GM19438 (cell line): Measurements from ENCODE around the gene STX1B.

ENCODE experiments used
- ATAC-seq: cut with Tn5 transposase; IDR thresholded peaks from one replicate; pipeline ENCODE4 v1.9.1; 2021; ENCODE audit warnings: low read depth; ENCODE audit not compliant: unreplicated experiment

STX1B gene

GRCh38 chr16:30996985-30997724 lies 13.3 kb downstream of the STX1B start:
- ATAC-seq, result peak; percentile 81

DNA sequence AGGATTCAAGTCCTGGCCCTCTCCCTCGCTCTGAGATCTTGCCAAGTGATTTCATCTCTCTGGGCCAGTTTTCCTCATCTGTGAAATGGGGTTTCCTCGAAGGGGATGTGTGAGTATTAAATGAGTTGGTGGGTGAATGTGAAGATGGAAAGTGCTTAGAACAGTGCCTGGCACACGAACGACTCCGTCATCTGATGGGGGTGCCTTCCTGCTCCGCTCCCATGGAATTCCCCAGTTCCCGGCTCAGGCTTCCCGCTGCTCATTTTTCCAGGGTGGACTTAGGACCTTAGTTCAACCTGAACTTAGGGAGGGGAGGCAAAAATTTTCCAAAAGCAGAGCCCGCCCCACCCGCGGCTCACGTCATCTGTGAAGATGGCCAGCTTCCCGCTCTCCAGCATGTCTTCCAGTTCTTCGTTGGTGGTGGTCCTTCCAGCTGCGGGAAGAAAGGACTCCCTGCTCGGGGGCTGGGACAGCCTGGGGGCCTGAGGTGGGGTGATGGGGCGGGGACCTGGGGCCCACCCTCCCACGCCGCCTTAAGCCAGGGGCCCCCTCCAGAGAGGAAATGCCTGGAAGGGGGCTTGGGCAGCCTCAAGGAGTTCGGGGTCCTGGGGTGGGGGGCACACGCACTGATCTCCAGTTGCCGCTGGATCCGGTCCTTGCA lies 14.0 kb downstream of the STX1B start:
- ATAC-seq, result no peak

GRCh38 chr16:30995927-30996323 lies 14.5 kb downstream of the STX1B start:
- no peak for ATAC-seq

DNA sequence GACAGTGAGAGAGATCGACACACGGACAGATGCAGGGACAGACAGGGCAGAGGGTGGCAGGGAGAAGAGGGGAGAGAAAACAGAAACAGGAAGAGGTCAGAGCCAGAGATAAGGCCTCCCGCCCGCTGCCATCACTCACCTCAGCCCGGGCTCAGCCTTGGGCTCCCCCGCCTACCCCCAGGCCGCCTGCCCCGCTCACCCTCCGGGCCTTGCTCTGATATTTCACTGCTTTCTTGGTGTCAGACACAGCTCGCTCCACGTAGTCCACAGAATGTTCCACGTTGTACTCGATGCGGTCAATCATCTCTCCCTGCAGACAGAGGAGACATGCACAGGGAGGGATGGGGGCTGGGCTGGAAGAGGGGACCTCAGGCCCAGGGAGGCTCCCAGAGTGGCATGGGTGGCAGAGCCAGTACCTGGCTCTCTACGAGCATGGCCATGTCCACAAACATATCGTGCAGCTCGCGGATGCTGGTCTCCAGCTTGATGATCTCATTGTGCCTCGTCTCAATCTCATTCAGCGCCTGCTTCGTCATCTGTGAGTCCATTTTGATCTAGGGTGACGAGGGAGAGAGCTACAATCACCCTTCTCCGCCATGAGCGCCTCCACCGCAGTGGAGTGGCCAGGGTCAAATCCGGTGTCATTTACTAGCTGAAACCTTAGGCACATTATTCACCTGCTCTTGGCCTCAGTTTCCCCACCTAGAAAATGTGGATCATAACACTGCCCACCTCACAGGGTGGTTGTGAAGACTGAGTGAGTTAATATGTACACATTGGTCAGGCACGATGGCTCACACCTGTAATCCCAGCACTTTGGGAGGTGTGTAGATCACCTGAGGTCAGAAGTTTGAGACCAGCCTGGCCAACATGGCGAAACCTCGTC lies 17.3 kb downstream of the STX1B start:
- ATAC-seq, result no peak

GRCh38 chr16:30992276-30992780 lies 18.1 kb downstream of the STX1B start:
- ATAC-seq, result no peak

DNA sequence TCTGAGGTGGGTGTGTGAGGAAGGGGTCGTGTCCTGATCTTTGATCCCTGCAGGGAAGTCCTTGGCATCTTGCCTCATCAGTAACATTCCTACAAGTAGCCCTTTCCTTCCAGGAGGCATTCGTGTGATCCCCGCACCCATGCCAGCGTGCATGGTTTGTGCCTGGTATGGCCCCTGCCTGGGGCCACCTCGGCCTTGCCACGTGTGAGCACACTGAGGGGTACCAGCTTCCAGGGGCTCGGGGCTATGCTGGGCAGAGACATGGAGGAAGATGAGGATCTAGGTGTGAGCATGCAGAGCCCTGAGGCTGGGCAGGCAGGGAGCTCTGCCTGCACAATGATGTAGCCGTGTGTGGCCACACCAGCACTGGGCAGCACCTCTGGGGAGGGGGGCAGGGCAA lies 19.4 kb downstream of the STX1B start:
- no peak for ATAC-seq

DNA sequence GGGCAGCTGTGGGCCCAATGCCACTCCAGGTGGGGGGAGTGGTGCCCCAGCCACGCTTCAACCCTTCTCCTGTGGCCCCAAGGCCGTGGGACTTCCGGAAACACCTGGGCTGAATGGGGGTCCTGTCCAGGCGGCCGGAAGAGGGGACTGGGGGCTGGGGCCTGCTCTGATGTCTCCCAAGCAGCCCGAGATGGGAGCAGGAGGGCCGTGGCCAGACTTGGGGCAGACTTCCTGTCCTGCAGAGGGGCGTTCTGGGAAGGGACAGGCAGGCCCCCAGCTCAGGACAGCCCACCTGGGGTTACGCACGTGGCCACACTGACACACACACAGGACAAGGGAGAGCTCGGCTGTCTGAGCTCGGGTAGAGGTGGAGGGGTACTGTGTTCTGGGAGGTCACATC lies 20.3 kb downstream of the STX1B start:
- no peak for ATAC-seq

- no peak for ATAC-seq
These were observed 20.9 kb downstream of the STX1B start for GRCh38 chr16:30989469-30990047.

DNA sequence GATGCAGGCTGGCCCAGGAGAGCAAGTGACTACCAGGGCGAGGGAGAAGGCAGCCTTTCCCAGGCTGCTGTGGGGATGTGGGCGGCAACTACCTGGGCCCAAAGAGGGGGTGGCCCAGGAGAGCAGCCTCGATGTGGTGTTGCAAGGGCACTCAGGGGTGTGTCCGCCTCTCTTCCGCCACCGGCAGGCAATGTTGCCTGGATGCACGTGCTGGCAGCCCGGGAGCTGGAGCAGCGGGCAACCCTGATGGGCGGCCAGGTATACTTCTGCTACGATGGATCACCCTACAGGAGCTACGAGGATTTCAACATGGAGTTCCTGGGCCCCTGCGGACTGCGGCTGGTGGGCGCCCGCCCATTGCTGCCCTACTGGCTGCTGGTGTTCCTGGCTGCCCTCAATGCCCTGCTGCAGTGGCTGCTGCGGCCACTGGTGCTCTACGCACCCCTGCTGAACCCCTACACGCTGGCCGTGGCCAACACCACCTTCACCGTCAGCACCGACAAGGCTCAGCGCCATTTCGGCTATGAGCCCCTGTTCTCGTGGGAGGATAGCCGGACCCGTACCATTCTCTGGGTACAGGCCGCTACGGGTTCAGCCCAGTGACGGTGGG lies 22.8 kb downstream of the STX1B start:
- ATAC-seq, result no peak

- no peak for ATAC-seq
These were observed 24.1 kb downstream of the STX1B start for GRCh38 chr16:30986129-30986991.

- no peak for ATAC-seq
These were observed 24.9 kb downstream of the STX1B start for GRCh38 chr16:30985401-30986128.

GRCh38 chr16:30984669-30985400 lies 25.6 kb downstream of the STX1B start, which contains the start of gene HSD3B7:
Gene HSD3B7 (plus strand): TSS chr16:30985207. CDS start chr16:30985659, 452 bp downstream.
- peak; percentile 59 for ATAC-seq

GRCh38 chr16:30983898-30984610 lies 26.4 kb downstream of the STX1B start:
- no peak for ATAC-seq

DNA sequence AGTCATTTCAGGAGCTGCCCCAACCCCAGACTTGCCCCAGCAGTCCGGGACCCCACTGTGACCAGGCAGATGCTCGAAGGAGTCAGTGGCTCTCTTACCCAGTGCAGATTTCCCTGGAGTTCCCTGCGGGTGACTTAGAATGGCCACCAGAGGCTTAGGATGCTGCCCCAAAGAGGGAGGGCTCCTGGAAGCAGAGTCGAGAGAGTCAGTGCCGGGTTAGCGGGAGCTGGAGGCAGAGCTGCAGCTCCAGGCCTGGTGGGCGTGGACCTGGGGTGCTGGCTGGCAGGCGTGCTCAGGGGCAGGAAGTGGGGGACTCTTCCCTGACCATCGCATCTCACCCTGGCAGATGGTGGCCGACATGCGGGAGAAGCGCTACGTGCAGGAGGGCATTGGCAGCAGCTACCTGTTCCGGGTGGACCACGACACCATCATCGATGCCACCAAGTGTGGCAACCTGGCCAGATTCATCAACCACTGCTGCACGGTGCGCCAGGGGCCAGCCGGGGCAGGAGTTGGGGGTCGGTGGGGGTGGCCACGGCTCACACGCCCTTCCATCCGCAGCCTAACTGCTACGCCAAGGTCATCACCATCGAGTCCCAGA lies 27.0 kb downstream of the STX1B start:
- no peak for ATAC-seq

DNA sequence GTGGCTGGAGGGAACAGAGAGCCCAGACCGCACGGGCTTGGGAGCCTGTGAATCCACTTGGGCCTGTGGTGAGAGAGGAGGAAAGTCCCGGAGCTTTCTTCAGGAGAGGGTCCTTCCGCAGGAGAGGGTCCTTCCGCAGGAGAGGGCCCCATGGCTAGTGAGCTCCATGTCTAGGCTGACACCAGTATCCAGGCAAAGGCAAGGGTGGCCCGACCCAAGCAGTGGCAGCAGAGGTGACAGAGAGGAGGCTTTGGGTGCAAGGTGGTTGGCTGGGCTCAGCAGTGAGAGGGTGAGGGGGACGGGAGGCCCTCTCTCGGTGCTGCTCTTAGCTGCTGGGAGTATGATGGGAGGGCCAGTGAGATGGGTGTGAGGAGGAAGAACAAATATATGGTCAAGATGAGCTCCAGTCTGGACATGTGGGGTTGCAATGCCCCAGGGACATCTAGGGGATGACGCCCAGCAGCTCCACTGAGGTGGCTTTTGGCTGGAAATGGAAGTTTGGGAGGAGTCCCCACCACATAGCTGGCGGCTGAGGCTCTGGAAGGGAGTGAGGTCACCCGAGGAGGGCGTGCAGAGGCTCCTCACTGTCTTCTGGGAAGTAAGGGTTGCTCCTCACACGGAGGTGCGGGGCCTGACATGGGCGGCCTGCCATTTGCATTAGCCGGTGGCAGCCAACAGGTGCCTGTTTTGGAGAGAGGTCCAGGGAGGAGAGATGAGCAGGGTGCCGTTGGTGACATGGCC lies 27.7 kb downstream of the STX1B start:
- ATAC-seq, result no peak

DNA sequence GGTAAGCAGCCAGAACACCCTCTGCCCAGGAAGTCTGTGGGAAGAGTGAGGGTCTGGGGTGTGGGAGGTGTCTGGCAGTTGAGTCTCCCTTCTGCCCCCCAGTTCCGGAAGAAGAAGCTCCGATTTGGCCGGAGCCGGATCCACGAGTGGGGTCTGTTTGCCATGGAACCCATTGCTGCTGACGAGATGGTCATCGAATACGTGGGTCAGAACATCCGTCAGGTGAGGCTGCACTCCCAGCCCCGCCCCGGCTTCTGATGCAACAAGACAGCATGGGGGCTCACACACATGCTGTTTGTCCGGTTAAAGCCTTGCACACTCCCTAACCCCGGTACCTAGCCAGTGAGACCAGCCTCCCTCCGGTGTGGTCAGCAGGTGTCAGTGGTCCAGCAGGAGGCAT lies 29.5 kb downstream of the STX1B start:
- ATAC-seq, result no peak
